DMS53 (cell line): Measurements from ENCODE around the gene ACOT8.
"Not testable (repeated sequence)": the region's sequence is repeated elsewhere in the genome, so short reads cannot be mapped to it uniquely, and the experiment has no call there.

Experiments used
- DNase-seq: peaks from one replicate; lab custom pipeline; 2025; lab: John Stamatoyannopoulos, UW

The ACOT8 gene

GRCh38 chr20:45887346-45887715, 30.1 kb upstream of the ACOT8 start, which contains the start of gene SPATA25:
Gene SPATA25, minus strand, starts transcription at chr20:45887622. Its CDS starts 32 bp downstream, at chr20:45887590.
- no peak for DNase-seq

GRCh38 chr20:45886590-45887345, 29.6 kb upstream of the ACOT8 start:
- DNase-seq: no peak

- DNase-seq: peak; percentile 81
These were observed 25.9 kb upstream of the ACOT8 start for GRCh38 chr20:45883100-45883469.

GRCh38 chr20:45882469-45883099, 25.4 kb upstream of the ACOT8 start:
- no peak for DNase-seq

- DNase-seq: peak; percentile 100
These were observed 24.0 kb upstream of the ACOT8 start, which contains the start of gene ZSWIM1 for GRCh38 chr20:45880988-45881788. Gene ZSWIM1, plus strand, starts transcription at chr20:45881227. Its CDS starts 1,366 bp downstream, at chr20:45882593.

- no peak for DNase-seq
These were observed 21.0 kb upstream of the ACOT8 start for GRCh38 chr20:45878076-45878761.

GRCh38 chr20:45874576-45874975, 17.4 kb upstream of the ACOT8 start:
- DNase-seq: no peak

GRCh38 chr20:45874104-45874481, 16.9 kb upstream of the ACOT8 start:
- DNase-seq: not testable (repeated sequence)

- DNase-seq: no peak
These were observed 16.4 kb upstream of the ACOT8 start for GRCh38 chr20:45873409-45874103.

GRCh38 chr20:45872626-45873025, 15.4 kb upstream of the ACOT8 start:
- peak; percentile 49 for DNase-seq

- DNase-seq: no peak
These were observed 10.6 kb upstream of the ACOT8 start for GRCh38 chr20:45867819-45868176.

GRCh38 chr20:45867136-45867818, 10.1 kb upstream of the ACOT8 start:
- DNase-seq: no peak

- no peak for DNase-seq
These were observed 9.3 kb upstream of the ACOT8 start for GRCh38 chr20:45866454-45866853.

- DNase-seq: peak; percentile 38
These were observed 6.6 kb upstream of the ACOT8 start for GRCh38 chr20:45863543-45864470.

- DNase-seq: peak; percentile 85
These were observed 4.3 kb upstream of the ACOT8 start for GRCh38 chr20:45861221-45862075.

- peak; percentile 50 for DNase-seq
These were observed 3.5 kb upstream of the ACOT8 start for GRCh38 chr20:45860560-45861220.

GRCh38 chr20:45859916-45860315, 2.7 kb upstream of the ACOT8 start:
- no peak for DNase-seq

GRCh38 chr20:45857882-45858216, 657 bp upstream of the ACOT8 start:
- DNase-seq: peak; percentile 81
